ENCODE measurements around the gene TBX15.
"Not testable (repeated sequence)": the region's sequence is repeated elsewhere in the genome, so short reads cannot be mapped to it uniquely, and the experiment has no call there.

Gene TBX15

DNA sequence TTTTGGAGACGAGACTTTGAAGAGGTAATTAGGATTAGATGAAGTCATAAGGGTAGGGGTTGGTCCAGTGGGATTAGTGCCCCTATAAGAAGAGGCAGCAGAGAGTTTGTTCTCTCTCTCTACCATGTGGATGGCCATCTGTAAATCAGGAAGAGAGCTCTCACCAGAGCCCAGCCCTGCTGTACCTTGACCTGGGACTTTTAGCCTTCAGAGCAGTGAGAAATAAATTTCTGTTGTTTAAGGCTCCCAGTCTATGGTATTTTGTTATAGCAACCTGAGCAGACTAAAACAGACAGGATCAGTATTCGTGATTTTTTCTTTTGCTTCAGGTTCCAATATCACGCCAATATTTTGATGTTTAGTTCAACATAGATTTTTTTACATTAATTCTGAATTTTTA, 30.0 kb downstream of the TBX15 start:
- DNase-seq = no peak

DNA sequence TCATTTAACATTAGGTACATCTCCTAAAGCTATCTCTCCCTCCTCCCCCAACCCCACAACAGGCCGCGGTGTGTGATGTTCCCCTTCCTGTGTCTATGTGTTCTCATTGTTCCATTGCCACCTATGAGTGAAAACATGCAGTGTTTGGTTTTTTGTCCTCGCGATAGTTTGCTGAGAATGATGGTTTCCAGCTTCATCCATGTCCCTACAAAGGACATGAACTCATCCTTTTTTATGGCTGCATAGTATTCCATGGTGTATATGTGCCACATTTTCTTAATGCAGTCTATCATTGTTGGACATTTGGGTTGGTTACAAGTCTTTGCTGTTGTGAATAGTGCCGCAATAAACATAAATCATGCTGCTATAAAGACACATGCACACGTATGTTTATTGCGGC, 30.6 kb downstream of the TBX15 start:
- not testable (repeated sequence) for DNase-seq

DNA sequence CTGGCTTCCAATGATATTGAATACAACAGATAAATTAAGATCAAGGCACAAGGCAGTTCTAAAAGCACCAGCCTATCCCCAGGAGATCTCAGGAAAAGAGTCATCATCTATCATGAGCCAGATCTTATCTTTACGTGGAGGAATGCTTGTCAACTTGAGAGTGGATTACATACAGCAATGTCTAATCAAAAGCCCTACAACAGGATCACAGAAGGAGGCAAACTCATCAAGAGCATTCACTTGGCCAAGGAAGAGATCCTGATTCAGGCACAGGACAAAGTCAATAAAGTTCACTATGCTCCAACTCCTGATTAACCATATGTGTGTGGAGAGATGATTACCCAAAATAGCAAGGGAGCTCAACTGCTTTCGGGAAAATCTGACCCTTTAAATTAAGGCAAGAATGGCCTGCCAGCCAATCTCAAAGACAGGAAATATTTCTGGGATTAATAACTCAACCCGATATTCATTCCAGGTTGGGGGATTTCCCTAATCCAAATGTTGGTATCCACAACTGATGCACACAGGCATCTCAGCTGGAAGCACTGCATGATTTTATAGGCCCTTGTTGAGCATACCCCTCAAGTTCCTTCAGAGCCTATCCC, 33.7 kb downstream of the TBX15 start:
- DNase-seq = no peak

DNA sequence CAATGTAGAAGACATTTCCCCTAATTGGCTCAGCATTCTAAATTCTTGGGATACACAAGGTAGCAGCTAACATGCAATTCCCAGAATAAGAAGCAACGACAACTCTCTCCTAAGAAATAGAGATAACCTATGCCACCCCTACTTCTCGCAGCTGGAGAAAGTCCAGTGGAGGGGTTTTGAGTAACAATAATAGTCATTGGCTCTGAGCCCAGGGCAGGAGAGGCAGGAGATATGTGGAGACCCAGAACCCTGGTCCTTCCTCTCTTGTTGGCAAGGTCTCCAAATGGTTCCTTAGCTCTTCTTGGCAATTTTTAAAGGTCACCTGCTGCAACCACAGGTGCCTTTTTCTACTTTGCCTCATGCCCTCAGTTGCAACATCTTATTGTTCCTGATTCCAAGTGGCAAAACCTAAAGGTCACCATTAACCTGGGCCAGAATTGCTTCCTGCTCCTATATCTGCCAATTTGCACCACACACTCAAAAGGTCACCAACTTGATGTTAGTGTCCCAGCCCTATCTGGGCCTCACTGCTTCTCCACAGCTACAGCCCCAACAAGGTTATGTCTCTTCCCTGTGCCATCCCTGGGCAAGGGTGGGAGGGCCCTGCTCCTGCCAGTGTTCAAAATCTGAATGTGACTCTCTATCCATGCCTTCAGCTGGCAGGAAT, 36.7 kb downstream of the TBX15 start:
- DNase-seq = no peak

DNA sequence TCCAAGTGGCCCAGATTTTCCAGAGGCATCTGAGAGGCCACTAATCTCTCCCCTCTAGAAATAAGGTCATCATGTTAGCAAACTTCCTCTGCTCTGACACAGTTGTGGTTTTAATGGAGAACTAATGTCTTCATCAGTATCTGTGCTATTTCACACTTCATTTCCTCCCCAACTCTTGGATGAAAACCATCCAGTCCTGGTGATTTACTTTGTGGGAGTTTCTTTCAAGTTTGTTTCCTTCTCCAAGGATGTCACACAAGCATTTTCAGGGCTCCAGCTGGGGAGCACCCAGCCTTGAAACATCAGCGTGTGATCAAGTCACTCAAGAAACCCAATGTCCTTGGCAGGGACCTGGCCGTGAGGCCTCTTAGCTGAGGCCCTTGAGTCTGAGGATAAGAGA, 38.8 kb downstream of the TBX15 start:
- DNase-seq = no peak

DNA sequence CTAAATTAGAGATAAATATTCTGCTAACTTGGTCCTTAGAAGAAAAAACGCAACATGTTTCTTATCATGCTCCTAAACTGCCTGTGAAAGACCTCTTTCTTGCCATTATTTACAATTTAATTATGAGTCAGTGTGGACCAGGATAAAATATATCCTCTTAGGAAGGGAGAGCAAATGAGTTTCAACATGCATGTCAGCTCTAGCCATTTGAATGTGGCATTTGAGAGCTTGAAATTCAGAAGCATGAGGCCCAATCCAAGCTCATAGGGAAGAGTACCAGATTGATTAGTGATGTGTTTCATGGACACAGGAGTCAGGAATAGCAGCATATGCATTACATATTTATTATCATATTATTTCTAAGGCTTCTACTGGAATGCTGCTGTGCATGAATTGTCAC, 39.3 kb downstream of the TBX15 start:
- no peak for DNase-seq

DNA sequence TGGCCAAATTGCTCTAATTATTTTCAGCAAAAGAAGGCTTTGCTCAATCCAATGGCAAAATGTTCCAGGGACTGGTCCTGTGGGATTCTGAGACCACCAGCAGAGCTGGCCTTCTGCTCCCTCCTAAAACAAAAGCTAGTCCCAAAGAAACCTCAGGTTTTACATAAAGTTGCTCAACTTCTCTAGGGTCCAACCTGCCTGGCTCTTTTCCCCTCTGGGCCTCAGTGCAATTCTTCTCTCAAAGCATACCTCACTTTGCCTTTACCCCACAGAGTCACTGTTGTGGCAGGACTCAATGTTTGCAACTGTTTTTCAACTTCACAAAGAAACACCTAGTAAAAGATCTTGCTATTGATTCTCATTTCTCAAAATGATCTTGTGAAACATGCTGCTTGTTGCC, 39.8 kb downstream of the TBX15 start:
- DNase-seq = no peak

DNA sequence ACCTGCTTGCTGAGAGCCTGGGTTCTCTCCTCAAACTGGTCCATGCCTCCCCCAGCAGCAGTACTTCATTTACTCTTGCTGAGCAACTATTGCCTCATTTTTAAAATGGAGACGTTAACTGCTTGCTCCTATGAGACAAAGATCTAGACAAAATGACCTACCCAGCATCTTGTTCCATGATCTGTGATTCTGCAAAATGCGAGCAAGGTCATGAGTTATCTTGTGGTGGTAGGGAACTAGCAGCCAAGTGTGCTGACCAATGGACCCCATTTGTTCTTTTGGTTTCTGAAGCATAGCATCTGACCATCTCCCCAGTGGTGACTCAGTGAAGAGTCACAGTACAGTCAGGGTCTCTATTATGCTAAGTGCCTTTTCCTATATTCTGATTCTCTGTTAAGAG, 40.4 kb downstream of the TBX15 start:
- DNase-seq = no peak

DNA sequence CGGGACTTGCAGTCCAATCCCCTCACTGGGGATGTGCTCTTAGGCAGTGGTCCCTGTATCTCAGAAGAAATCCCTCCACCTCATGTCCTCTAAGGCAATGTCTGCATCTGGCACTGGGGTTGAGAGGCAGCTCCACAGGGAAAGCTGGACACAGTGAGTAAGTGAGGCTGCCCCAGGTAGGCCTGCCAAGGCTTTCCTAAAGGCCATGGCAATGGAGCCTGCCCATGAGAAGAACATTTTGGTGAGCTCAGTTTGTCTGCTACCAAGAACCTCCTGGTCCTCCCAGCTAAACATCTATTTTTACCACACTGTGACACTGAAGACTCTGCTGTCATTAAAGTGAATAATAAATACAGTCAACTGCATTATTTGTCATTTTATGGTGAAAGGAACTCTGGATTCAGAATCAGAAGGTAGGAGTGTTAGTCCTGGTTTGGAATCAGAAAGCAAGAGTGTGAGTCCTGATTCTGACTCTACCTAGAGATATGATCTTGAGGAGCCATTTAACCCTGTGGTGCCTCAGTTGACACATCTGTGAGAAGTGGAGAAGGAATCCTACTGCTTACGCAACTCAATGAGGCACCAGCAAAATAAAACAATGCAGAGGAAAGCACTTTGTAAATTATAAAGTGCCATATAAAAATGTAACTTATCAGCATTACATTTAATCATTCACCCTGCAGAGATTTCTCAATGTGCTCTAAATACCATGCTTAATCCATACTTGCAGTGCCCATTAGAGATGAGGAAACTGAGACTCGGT, 41.0 kb downstream of the TBX15 start:
- no peak for DNase-seq

DNA sequence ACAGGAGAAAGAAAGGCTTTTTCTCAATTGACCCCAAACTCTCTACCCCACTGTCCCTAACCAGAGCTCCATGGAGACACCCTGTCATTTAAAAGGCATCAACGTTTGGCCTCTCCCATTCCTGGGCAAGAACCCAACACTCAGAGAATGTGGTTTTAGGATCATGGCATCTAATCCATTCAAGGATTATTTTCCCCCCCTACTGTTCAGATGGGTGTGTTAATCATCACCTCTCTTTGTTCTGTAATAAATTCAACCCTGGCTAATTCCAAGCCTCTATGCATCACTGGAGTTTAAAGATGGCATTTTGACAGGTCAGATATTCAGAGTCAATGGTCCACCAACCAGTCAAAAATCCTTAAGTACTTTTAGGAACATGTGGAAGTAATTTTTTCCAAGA, 42.7 kb downstream of the TBX15 start:
- no peak for DNase-seq

DNA sequence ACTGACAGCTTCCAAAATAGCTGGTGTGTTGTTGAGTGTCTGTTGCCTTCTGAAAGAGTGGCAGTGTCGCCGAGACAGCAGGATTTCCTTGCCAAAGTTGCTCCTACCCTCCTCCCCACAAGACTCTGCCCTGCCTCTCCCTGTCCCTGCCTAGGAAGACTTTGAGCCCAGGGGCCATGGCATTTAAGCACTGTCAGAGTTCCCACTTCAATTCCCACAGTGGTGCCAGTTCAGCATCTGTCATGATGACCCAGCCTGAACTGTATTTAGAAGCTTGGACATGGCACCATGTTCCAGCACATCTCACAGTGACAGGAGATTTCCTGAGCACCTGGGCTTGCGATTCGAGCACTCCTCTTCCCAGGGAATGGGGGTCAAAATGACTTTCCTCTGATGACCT, 43.6 kb downstream of the TBX15 start:
- DNase-seq = no peak

DNA sequence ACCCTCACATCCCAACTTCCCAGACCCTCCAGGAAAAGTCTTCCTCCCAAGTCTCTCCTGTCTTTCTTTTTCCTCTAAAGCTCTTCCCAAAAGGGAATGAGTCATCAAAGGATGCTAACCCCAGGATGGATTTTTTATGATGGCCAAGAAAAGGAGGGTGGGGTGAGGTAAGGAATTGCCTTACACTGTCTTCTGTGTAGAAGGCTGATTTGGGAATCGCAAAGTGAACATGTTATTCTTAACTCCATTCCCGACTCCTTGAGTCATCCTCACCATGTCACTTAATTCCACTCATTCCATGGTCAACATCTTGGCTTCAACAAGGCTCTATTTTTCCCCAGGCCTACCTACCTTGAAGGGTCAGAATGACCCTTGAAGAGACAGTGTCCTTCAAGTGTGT, 44.0 kb downstream of the TBX15 start:
- DNase-seq = no peak

DNA sequence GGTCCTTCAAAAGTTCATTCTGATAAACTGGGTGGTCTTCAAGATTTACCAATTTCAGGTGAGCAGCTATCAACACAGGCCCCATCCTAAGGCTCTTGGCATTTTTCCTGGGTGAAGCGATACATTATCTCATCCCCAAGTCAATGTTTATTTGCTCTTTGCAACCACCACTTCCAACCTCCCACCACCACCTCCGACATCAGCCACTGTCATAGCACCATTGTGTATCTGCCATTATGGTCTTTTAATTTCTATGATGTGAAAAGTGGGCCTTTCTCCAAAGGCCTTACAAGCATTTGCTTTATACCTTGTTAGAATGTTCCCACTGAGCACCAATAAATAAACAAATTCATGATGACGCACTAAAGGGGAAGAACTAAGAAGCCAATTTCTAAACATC, 47.2 kb downstream of the TBX15 start:
- DNase-seq = no peak

DNA sequence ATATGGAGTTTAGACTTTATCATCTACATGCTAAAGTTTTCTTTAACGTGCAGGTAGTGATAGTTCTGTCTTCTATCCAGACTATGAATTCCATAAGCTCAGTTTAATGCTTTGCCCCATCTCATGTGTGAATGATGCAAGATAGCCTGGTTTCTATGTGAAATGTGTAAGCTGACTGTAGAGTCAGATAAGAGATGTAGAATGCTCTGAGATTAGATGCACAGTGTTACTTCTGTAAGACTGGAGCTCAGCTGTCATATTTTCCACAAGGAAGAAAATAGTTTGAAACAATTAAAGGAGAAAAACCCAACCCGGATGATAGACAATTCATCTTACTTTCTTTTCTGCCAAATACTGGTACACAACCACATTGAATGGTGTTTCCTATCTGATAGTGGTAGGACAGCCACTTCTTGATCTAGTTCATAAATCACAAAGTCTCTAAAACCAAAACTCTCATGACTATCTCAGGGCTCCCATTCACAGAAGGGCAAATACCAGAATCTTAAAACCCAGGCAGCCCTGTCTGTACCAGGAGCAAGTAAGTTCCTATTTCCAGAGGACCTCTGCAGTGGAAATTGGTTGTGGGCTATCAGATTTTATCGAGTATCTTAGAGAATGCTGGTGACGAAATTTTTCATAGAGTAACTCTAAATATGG, 50.6 kb downstream of the TBX15 start:
- DNase-seq = no peak

DNA sequence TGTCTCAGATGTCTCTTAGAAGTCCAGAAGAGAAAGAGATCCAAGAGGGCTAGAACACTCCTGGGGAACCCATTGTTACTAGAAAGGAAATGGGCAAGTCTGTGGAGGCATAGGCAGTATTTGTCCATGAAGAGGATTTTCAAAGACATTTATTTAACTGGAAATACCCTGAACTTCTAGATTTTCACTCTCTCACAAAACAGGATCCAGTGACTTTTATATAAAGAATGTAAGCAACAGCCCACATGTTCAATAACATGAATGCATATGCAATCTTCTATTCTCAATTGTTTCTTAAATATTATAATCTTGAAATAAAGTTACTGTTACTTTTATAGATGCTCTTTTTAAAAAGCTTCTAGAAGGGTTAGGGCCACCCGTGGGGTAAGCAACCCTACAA, 53.4 kb downstream of the TBX15 start:
- DNase-seq = no peak

DNA sequence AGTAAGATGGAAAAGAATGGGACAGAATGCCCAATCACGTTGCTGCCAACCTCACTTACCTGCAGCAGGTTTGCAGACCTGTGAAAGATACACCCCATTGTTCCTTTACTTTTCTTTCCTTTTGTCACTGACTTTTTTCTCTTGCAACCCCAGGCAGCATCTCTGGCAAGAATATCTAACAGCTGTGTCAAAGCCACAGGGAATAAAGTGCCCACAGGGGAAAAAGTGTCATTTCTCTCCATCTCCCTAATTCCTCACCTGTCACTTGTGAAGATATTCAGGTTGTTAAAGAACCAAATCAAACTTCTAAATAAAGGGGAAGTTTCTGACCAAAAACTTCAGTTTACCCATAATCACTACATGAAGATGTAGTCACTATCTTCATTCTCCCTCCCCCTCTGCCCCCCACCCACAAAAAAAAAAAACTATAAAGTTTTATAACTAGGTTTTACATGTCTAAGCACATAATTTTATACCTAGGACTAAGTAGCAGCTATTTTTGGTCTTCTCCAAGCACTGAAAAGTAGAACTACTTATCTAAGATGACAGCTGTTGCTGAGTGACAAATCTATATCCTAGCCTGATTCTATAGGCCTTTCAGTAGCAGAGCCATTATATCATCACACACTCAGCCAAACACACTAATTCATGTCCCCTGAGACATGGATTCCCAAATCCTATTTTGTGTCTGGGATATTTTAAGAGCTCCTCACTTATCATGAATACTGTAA, 54.9 kb downstream of the TBX15 start:
- no peak for DNase-seq

DNA sequence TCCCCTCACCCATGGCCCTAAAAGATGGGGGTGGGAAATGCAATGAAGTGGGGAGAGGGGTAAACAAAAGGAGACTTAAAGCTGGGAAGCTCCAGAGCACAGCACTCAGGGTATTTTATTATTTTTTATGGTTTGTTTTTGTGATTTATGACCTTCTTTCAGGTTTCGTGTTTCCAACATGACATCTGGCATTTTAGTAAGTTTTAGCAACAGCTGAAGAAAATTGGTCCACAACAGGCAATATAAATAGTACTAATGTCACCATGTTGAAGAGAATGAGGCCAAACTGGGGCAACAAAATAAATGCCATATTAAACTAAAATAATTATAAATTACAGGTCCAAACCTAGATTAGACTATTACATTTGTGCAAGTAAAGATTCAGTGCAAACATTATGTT, 56.3 kb downstream of the TBX15 start:
- DNase-seq = no peak

DNA sequence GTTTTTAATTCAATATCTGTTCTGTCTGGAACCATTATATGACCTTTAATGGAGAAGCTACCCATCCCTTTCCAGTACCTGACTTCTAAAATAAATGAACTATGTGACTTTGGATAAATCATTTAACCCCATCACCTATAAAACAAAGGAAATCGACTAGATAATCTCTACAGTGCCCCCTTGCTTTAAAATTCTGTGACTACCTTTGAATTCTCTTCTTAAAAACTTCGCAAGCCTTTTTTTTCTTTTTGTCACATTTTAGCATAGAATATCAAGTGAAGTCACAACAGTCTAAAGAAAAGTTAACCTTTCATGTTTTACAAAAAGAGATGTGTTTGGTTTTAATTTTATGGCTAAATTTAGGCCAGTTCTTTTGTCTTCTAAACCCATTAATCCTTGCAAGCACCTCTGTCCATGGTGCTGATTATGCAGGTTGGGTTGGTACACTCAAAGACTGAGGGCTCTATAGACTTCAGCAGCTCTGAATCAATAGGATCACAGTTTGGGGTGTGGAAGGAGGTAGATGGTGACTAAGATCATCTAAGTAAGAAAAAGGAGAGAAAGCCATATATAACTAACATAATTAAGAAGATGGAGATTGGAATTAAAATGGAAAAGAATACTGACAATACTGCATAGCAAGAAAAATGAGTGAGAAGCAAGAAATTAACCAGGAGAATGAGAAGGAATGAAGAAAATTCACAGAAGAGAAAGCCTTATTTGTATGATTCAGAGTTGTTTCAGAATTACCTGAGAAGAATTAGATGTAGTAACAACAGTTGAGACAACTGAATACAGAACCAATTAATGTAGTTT, 59.2 kb downstream of the TBX15 start:
- DNase-seq = no peak

DNA sequence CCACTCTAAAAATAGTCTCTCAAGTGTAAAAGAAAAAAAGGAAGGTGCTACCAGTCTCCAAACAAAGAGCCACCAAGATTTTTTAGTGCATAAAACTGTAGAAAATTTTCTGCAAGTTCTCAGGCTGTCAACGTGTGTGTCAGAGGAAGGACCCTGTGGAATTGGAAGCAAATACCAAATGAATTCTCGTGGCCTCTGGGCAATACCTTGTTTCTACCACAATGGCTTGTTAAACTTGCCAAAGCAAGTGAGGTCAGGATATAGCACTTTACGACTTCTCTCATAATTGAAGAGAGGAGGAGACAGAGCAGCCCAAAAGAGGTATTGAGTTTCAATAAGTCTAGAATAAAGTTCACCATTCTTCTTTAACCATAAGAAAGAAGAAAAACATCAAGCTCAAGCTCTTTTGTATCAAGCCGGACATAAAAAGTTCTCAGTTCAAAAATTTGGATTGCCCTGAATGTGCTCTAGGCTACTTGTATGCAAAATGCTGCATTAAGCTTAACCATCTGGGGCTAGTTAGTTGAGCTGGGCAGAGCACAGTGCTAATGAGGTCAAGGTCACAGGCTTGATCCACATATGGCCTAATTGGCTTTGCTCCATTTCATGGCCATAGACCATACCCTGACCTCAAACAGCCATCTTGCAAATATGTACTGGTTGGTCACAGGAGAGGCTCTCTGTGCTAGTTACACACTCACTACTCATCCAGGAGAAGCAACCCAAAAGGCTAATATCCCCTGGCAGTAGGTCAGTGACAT, 60.5 kb downstream of the TBX15 start:
- no peak for DNase-seq

DNA sequence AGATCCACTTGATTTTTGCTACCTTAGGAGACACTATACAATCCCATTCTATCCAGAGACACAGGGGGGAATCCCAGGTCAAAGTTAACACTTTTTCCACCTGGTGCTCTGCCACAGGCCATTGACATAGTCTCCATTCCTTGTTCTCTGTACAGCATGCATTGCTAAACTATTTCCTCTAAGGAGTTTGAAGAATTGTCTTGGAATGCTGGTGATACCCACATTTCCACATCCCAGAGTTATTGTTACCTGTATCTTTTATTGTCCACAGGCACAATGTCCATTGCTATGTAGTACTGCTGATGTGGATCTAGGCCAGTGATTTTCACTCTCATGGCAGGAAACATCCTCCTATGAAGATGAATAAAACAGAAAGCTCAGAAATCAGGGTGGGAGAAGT, 61.9 kb downstream of the TBX15 start:
- DNase-seq = no peak

DNA sequence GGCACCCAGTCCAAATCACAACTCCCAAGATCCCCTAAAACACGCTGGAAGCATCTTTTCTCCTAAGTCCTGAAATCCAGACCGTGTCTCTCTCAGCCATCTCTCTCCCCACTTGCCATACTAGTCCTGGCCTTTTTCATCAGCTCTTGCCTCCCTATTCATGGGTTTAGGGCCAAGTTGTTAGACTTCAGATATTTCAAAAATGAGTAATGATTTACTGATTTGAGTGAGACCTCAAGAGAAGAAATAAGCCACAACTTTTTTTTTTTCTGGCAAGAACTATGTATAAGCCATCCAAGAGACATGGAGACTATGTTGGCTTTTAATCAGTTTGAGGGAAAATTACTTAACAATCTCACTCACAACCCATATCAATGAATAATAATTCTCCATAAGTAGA, 62.5 kb downstream of the TBX15 start:
- DNase-seq = no peak

DNA sequence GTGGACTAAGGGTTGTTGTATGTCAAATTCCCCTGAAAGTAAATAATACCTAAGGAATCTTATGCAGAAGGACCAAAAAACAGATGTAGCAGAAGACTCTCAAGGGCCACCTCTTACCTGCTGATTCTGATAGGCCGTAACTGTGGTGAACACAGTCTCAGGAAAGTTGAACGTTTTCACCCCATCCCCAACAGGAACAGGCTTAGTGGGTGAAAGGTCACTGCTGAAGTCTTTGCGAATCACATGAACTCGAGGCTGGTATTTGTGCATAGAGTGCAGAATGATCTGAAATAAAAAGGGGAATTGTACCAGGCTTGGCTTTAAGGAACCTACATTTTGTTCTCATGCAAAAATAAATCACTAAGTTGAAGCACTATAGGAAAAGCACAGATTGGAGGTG, 64.8 kb downstream of the TBX15 start:
- no peak for DNase-seq

All from suppressor macrophage treated with lipopolysaccharide for 4 hours (primary cell).